SHP77 (cell line): ENCODE measurements around the gene PEX10.

Experiments used
- DNase-seq, 2 experiments: peaks; one replicate each; lab custom pipeline; 2025; lab: John Stamatoyannopoulos, UW

PEX10 gene

DNA sequence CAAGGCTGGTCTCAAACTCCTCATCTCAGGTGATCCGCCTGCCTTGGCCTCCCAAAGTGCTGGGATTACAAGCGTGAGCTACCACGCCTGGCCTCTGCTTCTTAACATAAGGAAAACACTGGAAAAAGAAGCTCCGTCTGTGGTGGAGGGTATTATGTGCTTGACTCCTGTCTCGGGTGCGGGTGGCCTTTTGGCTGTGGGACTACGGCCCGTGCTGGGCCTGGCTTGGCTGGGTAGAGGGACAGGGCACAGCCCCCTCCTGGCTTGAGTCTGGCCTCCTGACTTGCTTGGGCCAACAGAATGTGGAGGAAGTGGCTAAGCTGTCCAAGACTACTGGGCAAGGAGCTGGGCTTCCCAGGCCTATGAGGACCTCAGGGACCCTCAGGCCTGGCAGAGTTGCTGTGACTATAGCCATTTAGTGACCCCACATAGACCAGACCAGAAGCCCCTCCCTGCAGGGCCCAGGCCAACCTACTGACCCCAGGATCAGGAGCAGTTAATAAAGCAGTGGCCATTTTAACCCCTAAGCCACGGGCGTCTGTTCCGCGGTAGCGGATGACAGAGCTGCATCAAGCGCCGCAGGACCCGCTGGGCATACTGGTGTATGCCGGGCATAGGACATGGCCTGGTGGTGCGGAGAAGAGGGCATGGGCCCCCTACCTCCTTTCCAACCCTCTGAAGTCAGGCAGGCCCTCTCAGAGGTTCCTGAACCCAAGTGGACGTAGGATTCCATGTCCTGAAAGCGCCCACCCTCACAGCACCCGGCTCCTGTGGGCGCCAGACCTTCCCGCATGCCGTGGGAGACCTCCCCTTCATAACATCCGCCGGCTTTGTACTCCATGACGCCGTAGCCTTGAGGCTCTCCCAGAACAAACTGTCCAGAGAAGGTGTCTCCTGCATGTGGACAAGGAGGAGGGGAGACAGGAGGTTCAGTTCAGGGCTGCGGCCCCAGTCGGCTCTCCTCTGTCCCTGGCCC is 25.4 kb downstream of the PEX10 start:
- DNase-seq: no peak

DNA sequence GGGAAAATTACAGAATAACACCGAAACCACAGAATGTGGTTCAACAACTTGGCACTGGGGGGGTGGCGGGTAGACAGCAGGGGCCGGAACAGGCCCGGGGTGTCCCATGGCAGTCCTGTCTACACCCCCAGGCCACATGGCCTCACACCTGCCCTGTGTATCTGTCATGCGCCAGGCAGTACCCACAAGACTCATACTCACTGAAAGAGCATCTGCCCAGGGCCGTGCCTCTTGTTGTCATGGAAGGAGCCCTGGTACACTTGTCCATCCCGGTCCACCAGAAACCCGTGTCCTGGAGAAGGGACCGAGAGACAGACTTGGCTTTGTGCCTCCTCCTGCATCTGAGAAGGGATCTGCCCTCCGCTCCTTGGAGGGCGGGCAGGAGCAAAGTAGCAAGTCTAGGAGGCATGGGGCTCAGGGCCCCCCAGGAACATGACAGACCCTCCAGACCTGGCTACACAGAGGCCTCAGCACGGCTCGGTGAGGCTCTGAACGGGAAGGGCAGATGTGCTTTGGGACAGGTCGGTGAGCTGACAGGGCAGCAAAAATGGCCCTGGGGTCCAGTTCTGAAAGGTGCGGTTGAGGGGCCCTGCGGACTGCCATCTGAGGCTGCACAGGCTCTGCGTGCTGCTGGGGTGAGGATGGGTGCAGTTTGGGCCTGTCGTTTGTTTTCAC is 26.6 kb downstream of the PEX10 start:
- DNase-seq: no peak

DNA sequence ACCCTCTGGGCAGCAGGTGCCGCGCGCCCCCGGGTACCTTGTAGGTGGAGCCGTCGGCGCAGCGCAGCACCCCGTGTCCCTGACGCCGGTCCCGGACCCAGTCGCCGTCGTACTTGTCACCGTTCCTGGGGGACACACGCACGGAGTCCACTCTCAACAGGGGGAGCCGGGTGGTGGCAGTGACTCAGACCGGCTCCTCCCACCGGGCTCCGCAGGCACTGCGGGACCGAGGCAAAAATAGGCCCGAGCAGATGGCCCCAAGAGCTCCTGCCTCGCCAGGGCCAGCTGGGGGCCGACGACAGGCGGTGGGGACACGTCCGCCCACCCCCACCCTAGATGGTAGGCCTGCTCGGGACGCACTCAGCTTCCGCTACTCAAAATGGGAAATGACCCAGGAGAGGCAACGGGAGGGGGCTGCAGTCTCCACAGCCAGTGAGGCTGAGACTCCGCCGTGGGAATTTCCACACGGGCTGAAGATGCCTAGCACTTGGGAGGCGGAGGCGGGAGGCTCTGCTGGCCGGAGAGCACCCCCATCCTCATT is 27.4 kb downstream of the PEX10 start:
- no peak for DNase-seq

DNA sequence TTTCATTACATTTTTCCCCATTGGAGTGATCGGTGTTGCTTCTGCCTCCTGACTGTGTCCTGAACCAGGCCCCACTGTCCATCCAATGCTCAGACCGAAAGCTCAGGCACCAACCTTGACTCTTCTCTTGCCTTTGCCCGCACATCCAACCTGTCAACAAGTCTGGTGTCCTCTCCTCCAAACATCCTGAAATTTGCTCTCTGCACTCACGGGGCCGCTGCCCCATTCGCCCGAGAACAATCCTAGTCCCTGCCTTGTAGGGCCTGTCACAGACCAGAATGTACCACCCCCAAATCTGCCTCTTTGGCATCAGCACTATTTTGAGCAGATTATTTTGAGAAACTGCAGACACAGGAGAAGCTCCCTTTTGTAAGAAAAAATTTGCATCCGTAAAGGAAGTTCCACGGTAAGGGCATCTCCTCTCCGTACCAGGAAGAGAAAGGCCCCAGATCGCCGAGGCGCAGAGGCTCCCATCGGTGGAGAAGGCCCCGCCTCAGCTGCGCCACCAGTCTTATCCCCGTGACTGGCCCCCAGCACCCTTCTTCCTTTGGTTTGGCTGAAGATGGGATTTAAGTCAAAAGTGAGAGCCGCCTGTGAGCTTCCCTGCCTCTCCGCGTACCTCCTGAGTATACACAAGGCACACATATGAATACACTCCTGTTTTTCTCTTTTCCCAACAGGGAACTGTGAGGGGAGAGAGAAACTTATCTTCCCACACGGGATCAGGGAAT is 28.1 kb downstream of the PEX10 start:
- no peak for DNase-seq

DNA sequence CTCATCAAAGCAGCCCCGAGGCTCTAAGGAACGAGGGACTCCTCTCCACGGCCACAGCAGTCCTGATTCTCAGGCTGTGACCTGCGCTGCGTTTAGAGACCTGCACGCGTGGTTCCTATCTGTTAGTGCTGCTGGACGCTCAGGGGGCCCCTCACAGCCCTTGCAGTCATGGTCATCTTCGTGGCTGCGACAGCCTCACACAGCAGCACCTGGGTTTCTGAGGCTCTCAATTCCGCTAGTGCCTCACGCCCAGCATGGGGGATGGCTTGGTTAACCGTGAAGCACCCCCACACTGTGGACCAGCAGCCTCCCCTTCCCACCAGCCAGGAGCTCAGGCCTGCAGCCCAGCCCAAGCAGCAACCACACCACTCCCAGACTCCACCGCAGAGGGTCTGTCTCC is 28.8 kb downstream of the PEX10 start:
- no peak for DNase-seq

DNA sequence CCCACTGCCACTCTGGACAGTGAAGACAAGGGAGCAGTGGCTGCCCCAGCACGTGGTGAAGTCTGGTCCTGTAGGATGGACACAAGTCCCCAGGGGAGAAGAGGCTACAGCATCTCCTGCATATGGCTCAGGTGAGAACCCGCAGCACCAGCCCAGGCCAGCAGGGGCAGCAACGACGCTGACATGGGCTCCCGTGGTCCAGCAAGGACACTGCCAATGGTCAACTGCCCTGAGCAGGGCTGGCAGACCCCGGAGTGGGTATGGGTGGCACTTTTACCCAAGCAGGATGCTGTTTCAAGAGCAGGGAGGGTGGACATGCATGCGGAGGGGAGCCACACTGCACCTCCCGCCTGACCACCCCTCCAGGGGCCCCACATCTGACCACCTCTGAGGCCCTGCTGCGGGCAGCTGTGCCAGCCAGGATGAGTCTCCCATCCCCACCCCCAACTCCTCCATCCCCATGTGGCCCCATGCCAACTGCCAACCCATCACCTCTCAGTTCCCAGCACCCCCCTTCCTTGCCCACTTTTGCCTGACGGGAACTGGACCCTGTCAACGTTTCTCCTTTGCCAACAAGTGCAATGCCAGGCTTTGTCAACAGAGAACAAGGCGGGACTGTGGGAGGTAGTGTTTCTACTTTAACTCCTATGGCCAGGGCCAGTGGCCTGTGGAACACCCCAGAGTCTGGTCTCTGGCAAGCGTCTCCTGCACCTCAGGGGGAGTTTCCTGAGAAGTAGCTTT is 29.6 kb downstream of the PEX10 start:
- DNase-seq: peak in 1 of 2 experiments; percentile 32

DNA sequence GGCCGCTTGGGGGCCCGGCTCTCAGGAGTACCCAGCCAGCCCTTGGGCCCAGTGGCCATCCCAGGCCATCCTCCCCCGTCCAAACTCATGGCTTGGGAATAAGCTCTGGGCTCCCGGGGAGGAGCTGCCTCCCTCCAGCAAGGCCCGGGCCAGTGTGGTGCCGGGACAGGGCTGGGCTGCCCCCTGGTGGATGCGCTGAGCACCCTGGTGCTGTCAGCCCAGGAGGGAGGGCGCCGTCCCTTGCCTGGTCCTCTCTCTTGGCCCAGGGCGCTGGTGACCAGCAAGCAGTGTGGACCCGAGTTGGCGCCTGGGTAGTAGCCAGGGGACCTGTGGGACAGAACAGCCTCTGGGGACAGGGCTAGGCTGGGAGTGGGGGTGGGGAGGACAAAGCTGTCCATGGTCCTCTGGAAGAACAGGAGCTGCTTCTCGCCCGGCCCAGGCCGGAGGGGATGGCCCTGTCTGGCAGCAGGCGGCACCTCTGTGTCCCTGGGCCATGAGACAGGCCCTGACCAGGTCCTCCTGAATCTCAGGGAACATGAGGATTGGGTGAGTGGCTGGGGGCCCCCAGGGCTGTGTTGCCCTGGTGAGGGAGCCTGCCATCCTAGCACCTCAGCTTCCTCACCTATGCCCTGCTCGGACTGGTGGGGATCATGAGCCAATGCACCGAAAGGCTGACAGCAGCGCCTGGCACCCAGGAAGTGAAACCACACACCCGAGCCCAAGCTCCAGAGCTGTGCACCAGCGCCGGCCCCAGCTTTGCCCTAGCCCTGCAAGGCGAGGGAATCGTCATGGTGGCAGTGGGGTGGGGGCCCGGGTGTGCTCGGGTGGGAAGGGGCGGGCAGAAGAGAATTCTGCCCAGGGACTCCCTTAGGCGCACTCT is 30.4 kb downstream of the PEX10 start:
- DNase-seq: peak; percentile 14 to 63

DNA sequence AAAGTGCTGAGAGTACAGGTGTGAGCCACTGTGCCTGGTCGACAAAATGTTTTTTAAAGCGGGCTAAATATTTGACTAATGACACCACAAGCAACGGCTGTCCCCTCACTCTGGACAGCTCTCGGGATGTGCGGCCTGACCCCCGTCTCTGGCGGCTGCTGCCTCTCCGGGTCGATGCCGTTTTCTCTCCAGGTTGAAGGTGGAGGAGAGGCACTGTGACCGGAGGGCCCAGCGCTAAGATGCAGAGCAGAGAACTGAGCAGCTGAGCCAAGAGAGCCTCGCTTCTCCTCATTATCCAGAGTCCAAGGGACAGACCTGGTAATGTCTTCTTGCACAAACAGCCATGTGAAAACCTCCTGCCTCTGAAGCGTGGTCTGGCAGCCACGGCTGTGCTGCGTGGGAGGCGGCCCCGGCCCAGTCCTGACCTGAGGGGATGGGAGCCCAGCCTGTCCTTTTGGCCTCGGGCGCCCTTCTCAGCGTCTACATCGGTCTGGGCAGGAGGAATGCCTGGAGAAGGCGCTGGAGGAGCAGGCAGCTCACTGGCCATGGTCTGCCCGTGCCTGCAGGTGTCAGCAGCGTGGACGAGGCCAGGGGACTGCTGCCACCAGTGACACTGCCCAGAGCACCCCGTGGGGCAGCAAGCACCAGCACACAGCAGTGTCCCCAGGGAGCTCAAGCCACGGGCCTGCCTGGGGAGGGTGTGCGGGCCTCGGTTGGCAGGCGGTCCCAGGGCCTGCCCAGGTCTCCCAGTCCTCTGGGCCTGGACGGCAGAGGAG is 31.4 kb downstream of the PEX10 start:
- DNase-seq: no peak

DNA sequence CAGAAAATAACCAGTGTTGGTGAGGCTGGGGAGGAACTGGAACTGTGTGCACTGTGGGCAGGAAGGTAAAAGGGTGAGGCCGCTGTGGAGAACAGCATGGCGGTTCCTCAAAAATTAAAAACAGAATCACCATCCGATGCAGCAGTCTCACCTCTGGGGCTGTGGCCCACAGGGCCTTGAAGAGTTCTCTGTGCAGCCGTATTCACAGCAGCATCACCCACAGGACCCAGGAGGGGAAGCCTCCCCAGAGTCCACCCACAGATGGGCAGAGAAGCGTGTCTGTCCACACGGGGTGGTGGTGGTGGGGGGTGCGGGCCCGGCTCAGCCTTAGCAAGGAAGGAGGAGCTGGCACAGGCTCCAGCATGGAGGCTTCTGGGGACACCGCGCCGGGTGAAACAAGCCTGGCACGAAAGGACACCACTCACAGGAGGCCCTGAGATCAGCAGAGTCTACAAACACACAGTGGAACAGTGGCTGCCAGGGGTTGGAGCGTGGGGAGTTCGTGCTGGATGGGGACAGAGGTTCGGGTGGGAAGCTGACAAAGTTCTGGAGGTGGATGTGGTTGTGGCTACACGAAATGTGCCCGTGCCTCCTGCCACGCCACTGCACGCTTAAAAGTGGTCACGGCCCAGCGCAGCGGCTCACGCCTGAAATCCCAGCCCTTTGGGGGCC is 32.5 kb downstream of the PEX10 start:
- no peak for DNase-seq

DNA sequence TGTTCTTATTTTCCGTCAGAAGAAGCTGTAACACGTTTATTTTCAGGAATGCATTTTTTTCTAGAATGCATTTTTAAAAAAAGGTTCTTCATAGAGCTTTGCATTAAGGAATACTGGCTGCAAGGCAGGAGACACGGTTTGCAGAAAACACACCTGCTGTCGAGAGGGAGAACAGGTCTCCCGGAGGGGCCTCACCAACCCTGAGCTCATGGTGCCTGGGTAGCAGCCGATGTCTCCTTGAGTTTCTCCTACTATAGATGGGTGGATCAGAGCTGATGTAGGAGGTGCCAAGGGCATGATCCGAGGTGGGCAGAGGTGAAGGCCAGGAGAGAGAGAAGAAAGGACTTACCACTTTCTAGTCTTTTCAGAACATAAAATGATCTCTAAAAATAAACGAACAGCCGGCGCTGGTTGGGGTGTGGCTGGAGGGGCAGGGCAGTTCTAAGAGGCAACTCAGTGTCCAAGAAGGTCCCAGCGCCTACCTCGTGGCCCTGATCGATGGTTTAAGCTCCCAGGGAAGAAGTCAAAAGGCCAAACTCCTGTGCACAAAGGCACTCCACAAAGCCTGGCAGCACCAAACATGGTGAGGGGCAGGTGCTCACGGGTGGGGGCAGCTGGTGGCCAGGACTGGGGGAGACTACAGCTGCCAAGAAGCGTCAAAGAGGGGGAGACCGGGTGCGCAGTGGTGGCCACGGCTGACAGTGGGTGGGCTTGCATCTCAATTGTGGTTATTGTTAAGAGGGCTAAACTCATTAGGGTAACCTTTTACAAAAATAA is 33.2 kb downstream of the PEX10 start:
- DNase-seq: no peak

DNA sequence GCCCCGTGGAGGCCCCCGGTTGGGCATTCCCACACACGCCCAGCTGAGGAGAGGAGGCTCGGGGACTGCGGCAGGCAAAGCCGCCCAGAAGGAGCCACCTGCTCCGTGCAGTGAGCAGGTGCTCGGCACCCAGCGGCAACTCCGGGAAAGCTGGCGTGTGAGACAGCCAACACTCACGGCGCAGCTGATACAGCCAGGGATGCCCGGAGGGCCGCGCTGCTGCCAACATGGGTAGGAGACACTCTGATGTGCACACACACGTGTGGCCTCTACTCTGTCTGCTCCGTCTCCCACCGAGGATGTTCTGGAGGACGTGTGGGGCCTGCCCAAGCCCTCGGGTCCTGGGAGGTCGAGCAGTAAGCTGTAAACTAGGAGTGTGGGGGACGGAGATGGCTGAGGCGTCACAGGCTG is 33.9 kb downstream of the PEX10 start:
- peak; percentile 80 to 86 for DNase-seq

DNA sequence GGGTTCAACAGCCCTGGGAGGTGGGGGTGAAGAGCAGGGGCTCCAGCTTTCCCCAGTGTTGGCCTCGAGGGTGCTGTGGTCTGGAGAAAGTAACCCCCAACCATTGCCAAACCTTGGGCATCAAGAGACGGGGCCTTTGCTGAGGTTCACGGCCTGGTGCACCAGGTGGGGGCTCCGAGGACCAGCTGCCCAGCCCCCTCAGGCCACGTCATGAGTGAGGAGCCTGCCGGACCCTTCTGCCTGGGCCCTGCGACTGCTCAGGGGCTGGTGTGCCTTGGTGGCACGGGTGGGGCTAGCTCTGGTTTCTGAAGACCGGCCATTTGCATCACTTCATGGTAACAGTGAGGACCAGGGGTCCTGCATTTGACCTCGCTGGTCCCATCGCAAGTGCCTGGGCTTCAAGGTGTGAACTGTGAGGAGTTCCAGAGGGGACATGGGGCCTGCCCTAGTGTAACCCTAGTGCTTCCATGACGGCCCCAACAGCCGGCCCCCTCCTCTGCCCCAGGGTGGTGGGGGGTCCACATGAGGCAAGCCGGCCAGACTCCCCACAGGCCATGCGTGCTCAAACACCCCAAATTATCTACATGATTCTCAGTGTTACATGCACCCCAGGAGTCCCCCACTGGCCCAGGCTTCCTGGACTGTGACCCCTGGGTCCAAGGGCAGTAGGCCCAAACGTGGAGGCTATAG is 34.5 kb downstream of the PEX10 start:
- DNase-seq: no peak

DNA sequence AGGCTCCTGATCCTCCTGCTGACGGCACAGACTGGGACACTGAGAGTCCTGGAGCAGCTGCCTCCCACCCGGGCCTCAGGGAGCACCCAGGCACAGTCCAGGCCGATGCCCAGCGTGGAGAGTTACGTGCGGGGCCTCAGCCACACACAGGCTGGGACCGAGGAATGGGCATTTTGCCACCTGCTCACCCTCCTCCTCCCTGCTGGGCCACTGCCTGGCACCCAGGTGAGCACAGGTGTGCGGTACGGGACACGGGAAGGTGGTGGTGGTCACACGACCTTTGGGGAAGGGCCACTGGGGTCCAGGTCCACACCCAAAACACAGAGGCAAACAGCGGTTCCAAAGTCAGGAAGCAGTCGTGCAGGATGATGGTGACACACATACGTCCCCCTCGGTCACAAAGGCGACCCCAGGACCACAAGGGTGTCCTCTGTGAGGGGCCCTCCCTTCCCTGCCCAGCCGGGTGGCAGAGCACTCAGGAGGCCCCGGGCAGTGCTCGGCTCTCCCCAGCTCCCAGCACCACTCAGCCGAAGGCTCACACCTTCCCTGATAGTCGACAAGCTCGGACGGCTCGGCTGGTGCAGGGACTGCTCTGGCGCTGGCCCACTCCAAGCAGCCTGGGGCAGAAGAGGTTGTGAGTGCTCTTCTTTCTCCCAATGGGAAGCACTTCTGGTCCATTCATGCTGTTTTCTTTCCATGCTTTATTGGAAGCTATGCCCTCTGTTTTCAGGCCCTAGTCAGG is 35.3 kb downstream of the PEX10 start:
- no peak for DNase-seq

DNA sequence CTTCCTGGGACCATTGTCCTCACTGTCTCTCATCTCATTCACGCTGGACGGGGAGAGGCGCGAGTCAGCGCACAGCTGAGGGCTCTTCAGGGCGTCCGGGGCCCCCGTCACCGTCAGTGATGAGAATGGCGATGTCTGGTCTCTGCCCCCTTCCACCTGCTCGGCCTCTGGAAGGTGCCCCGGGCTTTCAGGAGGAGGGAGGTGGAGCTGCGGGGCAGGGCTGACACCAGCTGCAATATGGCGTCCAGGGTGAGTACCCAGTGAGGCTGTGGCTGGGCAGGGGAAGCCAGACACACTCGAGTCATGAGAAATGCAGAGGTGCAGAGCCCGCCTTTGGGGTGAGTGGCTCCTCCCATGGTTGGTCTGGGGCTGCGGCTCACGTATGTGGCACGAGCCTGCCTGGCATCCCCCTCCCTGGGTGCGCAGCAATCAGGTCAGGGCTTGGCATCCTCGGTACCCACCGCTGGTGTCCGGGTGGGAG is 36.1 kb downstream of the PEX10 start:
- no peak for DNase-seq

DNA sequence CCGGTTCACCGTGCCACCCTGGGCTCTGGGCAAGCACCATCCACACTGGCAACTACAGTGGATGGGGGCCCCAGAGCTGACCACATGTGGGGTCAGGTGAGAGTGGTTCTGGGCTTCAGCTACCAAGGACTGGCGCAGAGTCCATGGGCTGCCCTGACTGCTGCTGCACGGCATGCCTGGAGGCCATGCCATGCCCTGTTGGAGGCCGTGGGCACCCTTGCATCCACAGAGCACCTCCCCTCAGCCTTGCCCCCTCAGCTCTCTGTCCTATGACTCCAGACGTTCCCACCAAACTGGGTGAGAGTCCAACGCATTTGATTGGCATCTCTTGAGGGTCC is 36.5 kb downstream of the PEX10 start:
- DNase-seq: no peak

DNA sequence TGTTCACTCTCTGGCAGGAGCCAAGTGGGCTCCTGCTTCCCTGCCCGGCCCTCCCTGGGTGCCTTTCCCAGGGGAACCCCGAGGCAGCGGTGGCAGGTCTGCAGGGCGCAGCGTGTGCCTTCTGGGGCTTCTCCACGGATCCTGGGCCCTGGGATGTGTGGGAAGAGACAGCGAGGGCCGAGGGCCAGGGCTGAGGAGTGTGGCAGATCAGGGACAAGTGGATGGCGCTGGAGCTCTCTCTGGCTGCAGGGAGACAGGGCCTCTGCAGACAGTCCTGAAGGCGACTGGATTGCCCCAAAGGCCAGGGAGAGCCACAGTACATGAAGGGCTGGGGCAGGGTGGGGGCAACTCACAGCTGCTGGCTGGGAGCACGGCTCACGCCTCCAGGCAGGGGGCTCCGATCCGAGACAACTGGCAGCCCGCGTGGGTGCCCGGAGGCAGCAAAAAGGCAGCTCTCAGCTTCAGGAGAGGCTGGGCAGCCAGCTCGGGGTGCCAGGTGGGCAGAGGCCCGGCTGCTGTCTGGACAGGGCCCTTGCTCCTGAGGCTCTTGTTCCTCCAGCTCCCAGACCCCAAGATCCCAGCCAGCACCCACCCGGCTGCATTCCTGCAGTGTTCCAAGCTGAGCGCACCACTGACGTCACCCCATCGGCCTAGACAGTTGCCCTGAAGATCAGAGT is 37.0 kb downstream of the PEX10 start:
- DNase-seq: no peak
